Testis (tissue), 2 donors: ENCODE measurements around the gene SIRT6.
"Not testable (repeated sequence)": the region's sequence is repeated elsewhere in the genome, so short reads cannot be mapped to it uniquely, and the experiment has no call there.

Experiments
- POLR2A ChIP-seq: fragments of 450-650 bp; IDR thresholded peaks from one replicate; pipeline ENCODE4 v1.6.1; 2017; ENCODE audit warnings: antibody characterized with exemption, mild to moderate bottlenecking, moderate library complexity
- TF ChIP-seq, protein P1 (sequence below), 3 experiments: fragments of 450-650 bp in 2 of 3; fragments of 200-600 bp in 1 of 3; sonication (generic) in 1 of 3; IDR thresholded peaks; one replicate each; pipeline ENCODE4 v1.5.1; 2016 to 2019; ENCODE audit warnings: antibody characterized with exemption in 3 of 3, mild to moderate bottlenecking in 2 of 3, moderate library complexity in 1 of 3

DNA sequence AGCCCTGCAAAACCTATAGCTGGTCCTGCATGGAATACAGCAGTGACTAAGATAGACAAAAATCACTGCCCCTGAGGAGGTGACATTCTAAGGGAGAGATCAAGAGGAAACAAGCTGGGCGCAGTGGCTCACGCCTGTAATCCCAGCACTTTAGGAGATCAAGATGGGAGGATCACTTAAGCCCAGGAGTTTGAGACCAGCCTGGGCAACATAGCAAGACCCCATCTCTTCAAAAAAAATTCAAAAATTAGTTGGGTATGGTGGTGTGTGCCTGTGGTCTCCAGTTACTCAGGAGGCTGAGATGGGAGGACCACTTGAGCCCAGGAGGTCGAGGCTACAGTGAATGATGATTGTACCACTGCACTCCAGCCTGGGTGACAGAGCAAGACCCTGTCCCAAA lies 10.2 kb upstream of the SIRT6 start:
- TF ChIP-seq, protein P1, sequence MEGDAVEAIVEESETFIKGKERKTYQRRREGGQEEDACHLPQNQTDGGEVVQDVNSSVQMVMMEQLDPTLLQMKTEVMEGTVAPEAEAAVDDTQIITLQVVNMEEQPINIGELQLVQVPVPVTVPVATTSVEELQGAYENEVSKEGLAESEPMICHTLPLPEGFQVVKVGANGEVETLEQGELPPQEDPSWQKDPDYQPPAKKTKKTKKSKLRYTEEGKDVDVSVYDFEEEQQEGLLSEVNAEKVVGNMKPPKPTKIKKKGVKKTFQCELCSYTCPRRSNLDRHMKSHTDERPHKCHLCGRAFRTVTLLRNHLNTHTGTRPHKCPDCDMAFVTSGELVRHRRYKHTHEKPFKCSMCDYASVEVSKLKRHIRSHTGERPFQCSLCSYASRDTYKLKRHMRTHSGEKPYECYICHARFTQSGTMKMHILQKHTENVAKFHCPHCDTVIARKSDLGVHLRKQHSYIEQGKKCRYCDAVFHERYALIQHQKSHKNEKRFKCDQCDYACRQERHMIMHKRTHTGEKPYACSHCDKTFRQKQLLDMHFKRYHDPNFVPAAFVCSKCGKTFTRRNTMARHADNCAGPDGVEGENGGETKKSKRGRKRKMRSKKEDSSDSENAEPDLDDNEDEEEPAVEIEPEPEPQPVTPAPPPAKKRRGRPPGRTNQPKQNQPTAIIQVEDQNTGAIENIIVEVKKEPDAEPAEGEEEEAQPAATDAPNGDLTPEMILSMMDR (IDR thresholded peaks at IDR 0.05) = not testable (repeated sequence)
- not testable (repeated sequence) for TF ChIP-seq POLR2A
